ENCODE results near the gene HPX. TPM values are rescaled to one million over a fixed set of nuclear protein-coding genes. Genes with fewer than 3 reads are reported as not detected.

Gene HPX
- total and polyA plus RNA-seq, 4 donors: 0.46 to 3.5 (median 1.8) TPM

- WGBS, 2 donors: 91 to 93% methylated on average over 6 of the region's 6 CpGs
These were observed 47.6 kb upstream of the HPX start for GRCh38 chr11:6488342-6488741.

DNA sequence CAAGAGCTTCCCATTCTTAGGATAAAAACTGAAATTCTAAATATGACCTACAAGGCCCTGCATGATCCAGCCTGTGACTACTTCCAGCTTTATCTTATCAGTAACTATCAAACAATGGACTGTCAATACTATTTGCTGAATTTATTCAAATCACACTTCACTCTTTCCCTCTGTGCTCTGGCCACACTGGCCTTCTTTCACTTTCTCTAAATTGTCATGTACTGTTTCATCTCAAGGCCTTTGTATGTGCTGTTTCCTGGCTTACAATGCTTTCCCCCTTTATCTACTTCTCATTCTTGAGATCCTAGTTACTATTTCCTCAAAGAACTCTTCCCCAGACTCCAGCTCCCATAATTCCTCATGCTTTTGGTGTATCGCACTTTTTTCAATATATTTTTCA, 46.2 kb upstream of the HPX start:
- DNase-seq (no peak), ATAC-seq (ENCODE audit: insufficient read depth, low FRiP score) (no peak)
- Histone ChIP-seq H3K27me3 (ENCODE audit: control insufficient read depth in 3 of 3, insufficient read depth in 3 of 3, low read length in 2 of 3) (no peaks in the 10 kb centered on the region), H3K9me3 (ENCODE audit: control insufficient read depth in 4 of 4, insufficient read depth in 3 of 4, low read length in 3 of 4) (no peaks in the 10 kb centered on the region), H3K4me1 (ENCODE audit: control insufficient read depth in 5 of 5, insufficient read depth in 5 of 5, low read length in 5 of 5) (peaks cover 4 to 10% (median 8%) of the 10 kb centered on the region in 5 donors), H3K9ac (ENCODE audit: insufficient read depth in 1 of 2, low read length in 2 of 2) (no peak overlapping the region), H3K36me3 (ENCODE audit: control insufficient read depth in 4 of 4, insufficient read depth in 4 of 4, low read length in 4 of 4) (peaks cover 9 to 23% (median 18%) of the 10 kb centered on the region in 4 donors), H3K27ac (ENCODE audit: low read depth in 1 of 2, low read length in 1 of 2) (no peak overlapping the region), H3K4me3 (no peak overlapping the region)
- TF ChIP-seq, protein P1, sequence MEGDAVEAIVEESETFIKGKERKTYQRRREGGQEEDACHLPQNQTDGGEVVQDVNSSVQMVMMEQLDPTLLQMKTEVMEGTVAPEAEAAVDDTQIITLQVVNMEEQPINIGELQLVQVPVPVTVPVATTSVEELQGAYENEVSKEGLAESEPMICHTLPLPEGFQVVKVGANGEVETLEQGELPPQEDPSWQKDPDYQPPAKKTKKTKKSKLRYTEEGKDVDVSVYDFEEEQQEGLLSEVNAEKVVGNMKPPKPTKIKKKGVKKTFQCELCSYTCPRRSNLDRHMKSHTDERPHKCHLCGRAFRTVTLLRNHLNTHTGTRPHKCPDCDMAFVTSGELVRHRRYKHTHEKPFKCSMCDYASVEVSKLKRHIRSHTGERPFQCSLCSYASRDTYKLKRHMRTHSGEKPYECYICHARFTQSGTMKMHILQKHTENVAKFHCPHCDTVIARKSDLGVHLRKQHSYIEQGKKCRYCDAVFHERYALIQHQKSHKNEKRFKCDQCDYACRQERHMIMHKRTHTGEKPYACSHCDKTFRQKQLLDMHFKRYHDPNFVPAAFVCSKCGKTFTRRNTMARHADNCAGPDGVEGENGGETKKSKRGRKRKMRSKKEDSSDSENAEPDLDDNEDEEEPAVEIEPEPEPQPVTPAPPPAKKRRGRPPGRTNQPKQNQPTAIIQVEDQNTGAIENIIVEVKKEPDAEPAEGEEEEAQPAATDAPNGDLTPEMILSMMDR (IDR thresholded peaks at IDR 0.05; ENCODE audit: control extremely low read depth, extremely low read depth): no peak
- 82 to 100% methylated on average over 1 of the region's 1 CpG for WGBS, 2 donors

More at GRCh38 chr11:6488342-6488741, 47.6 kb upstream of the HPX start:
- peaks cover 9 to 16% (median 14%) of the 10 kb centered on the region in 4 donors for H3K36me3 ChIP-seq (ENCODE audit: control insufficient read depth in 4 of 4, insufficient read depth in 4 of 4, low read length in 4 of 4)
- TF ChIP-seq, protein P1 (IDR thresholded peaks at IDR 0.05; ENCODE audit: control extremely low read depth, extremely low read depth): no peak
- H3K27me3 ChIP-seq (ENCODE audit: control insufficient read depth in 3 of 3, insufficient read depth in 3 of 3, low read length in 2 of 3): no peaks in the 10 kb centered on the region
- H3K4me1 ChIP-seq (ENCODE audit: control insufficient read depth in 5 of 5, insufficient read depth in 5 of 5, low read length in 5 of 5): no peaks in the 10 kb centered on the region
- no peak overlapping the region for H3K27ac ChIP-seq (ENCODE audit: low read depth in 1 of 2, low read length in 1 of 2)
- DNase-seq (no peak), ATAC-seq (ENCODE audit: insufficient read depth, low FRiP score) (no peak)
- no peak overlapping the region for H3K4me3 ChIP-seq
- no peaks in the 10 kb centered on the region for H3K9me3 ChIP-seq (ENCODE audit: control insufficient read depth in 4 of 4, insufficient read depth in 3 of 4, low read length in 3 of 4)
- no peak overlapping the region for H3K9ac ChIP-seq (ENCODE audit: insufficient read depth in 1 of 2, low read length in 2 of 2)

DNA sequence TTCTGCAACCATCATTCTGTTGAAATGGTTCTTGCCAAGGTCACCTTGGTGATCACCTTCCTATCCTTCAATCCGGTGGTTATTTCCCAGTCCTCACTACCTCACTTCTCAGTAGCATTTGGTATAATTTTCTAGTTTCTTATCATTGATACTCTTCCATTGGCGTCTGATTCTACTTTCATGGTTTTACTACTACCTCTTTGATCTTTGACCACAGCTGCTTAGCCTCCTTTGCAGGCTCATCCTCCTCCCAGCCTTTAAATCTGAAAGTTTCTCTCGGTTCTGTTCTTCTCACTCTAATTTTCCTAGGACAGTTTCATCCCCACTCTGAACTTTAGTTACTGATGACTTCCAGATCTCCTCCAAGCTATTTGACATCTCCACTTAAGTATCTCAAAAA, 45.5 kb upstream of the HPX start:
- WGBS, 2 donors: 90 to 91% methylated on average over 3 of the region's 3 CpGs
- no peak for ATAC-seq (ENCODE audit: insufficient read depth, low FRiP score)

More for the DNA sequence above, 45.5 kb upstream of the HPX start:
- Histone ChIP-seq H3K36me3 (ENCODE audit: control insufficient read depth in 4 of 4, insufficient read depth in 4 of 4, low read length in 4 of 4) (peaks cover 9 to 23% (median 18%) of the 10 kb centered on the region in 4 donors), H3K9me3 (ENCODE audit: control insufficient read depth in 4 of 4, insufficient read depth in 3 of 4, low read length in 3 of 4) (no peaks in the 10 kb centered on the region), H3K9ac (ENCODE audit: insufficient read depth in 1 of 2, low read length in 2 of 2) (no peak overlapping the region), H3K4me3 (no peak overlapping the region), H3K27me3 (ENCODE audit: control insufficient read depth in 3 of 3, insufficient read depth in 3 of 3, low read length in 2 of 3) (no peaks in the 10 kb centered on the region), H3K27ac (ENCODE audit: low read depth in 1 of 2, low read length in 1 of 2) (no peak overlapping the region), H3K4me1 (ENCODE audit: control insufficient read depth in 5 of 5, insufficient read depth in 5 of 5, low read length in 5 of 5) (peaks cover 5 to 13% (median 8%) of the 10 kb centered on the region in 5 donors)
- TF ChIP-seq, protein P1 (IDR thresholded peaks at IDR 0.05; ENCODE audit: control extremely low read depth, extremely low read depth): no peak
- no peak for DNase-seq
